Skeletal muscle tissue (tissue), 4 donors: Measurements from ENCODE around the gene NALCN. TPM values are rescaled to one million over a fixed set of nuclear protein-coding genes. Genes with fewer than 3 reads are reported as not detected.

Experiments
- H3K27ac ChIP-seq: one replicate; pipeline ENCODE4 v1.7.0; 2013; ENCODE audit warnings: mild to moderate bottlenecking, low read depth, low read length, inconsistent platforms
- H3K27me3 ChIP-seq, 3 donors: one replicate each; pipeline ENCODE4 v1.7.0; 2013; ENCODE audit warnings: low read length in 3 of 3; ENCODE audit not compliant: control insufficient read depth in 3 of 3, insufficient read depth in 3 of 3
- H3K36me3 ChIP-seq, 3 donors: one replicate each; pipeline ENCODE4 v1.7.0; 2013; ENCODE audit warnings: low read length in 3 of 3; ENCODE audit not compliant: control insufficient read depth in 3 of 3, insufficient read depth in 3 of 3
- H3K4me1 ChIP-seq, 3 donors: one replicate each; pipeline ENCODE4 v1.7.0; 2013; ENCODE audit warnings: low read length in 3 of 3, mild to moderate bottlenecking in 3 of 3; ENCODE audit not compliant: control insufficient read depth in 3 of 3, insufficient read depth in 3 of 3
- H3K4me3 ChIP-seq, 3 donors: one replicate each; pipeline ENCODE4 v1.7.0; 2013; ENCODE audit warnings: low read length in 3 of 3
- H3K9ac ChIP-seq, 3 donors: one replicate each; pipeline ENCODE4 v1.7.0; 2013; ENCODE audit warnings: low read length in 3 of 3, mild to moderate bottlenecking in 3 of 3, moderate library complexity in 2 of 3, low read depth in 1 of 3
- H3K9me3 ChIP-seq, 3 donors: one replicate each; pipeline ENCODE4 v1.7.0; 2013; ENCODE audit warnings: low read length in 3 of 3; ENCODE audit not compliant: control insufficient read depth in 3 of 3
- total RNA-seq: library from RNA; depleted of rRNA; stranded (reverse); fragments of >200 nt; gene quantifications from one replicate; pipeline ENCODE4 v1.2.3, GENCODE V29; 2014
- donor health status: Osteomylitis.

Gene NALCN
- total RNA-seq, 1 donor from 2014 or later: 1.0 TPM

- H3K9me3 ChIP-seq: no peaks in the 10 kb centered on the region
- no peaks in the 10 kb centered on the region for H3K27me3 ChIP-seq
- no peak overlapping the region for H3K27ac ChIP-seq
- no peak overlapping the region for H3K9ac ChIP-seq
- no peaks in the 10 kb centered on the region for H3K4me1 ChIP-seq
- H3K36me3 ChIP-seq: no peaks in the 10 kb centered on the region
- no peak overlapping the region for H3K4me3 ChIP-seq
These were observed 185.9 kb downstream of the NALCN start for GRCh38 chr13:101230271-101230890.

GRCh38 chr13:101219609-101220265 lies 196.6 kb downstream of the NALCN start:
- no peak overlapping the region for H3K27ac ChIP-seq
- H3K4me1 ChIP-seq: no peaks in the 10 kb centered on the region
- H3K9ac ChIP-seq: no peak overlapping the region
- no peak overlapping the region for H3K4me3 ChIP-seq
- H3K36me3 ChIP-seq: no peaks in the 10 kb centered on the region
- H3K27me3 ChIP-seq: no peaks in the 10 kb centered on the region
- H3K9me3 ChIP-seq: no peaks in the 10 kb centered on the region

DNA sequence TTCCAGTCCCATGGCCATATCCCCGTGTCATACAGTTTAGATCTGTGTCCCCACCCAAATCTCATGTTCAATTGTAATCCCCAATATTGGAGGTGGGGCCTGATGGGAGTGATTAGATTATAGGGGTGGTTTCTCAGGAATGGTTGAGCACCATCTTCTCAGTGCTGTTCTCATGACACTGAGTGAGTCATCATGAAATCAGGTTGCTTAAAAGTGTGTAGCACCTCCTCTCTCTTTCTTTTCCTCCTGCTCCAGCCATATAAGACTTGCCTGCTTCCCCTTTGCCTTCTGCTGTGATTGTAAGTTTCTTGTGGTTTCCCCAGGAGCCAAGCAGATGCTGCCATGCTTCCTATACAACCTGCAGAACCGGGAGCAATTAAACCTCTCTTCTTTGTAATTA lies 197.8 kb downstream of the NALCN start:
- H3K27ac ChIP-seq: no peak overlapping the region
- no peaks in the 10 kb centered on the region for H3K4me1 ChIP-seq
- H3K4me3 ChIP-seq: no peak overlapping the region
- H3K36me3 ChIP-seq: no peaks in the 10 kb centered on the region
- no peak overlapping the region for H3K9ac ChIP-seq
- H3K27me3 ChIP-seq: no peaks in the 10 kb centered on the region
- H3K9me3 ChIP-seq: peaks cover 0 to 3% (median 0%) of the 10 kb centered on the region in 3 donors

GRCh38 chr13:101217086-101217485 lies 199.2 kb downstream of the NALCN start:
- Histone ChIP-seq H3K36me3 (no peaks in the 10 kb centered on the region), H3K27ac (no peak overlapping the region), H3K27me3 (no peaks in the 10 kb centered on the region), H3K4me3 (no peak overlapping the region), H3K9ac (no peak overlapping the region), H3K4me1 (no peaks in the 10 kb centered on the region), H3K9me3 (peaks cover 0 to 5% (median 0%) of the 10 kb centered on the region in 3 donors)

- no peak overlapping the region for H3K4me3 ChIP-seq
- H3K4me1 ChIP-seq: no peaks in the 10 kb centered on the region
- no peaks in the 10 kb centered on the region for H3K27me3 ChIP-seq
- no peak overlapping the region for H3K27ac ChIP-seq
- no peaks in the 10 kb centered on the region for H3K36me3 ChIP-seq
- H3K9ac ChIP-seq: no peak overlapping the region
- peaks cover 0 to 5% (median 0%) of the 10 kb centered on the region in 3 donors for H3K9me3 ChIP-seq
These were observed 205.0 kb downstream of the NALCN start for GRCh38 chr13:101211261-101211660.

GRCh38 chr13:101210774-101211173 lies 205.5 kb downstream of the NALCN start:
- Histone ChIP-seq H3K4me3 (no peak overlapping the region), H3K9ac (no peak overlapping the region), H3K27ac (no peak overlapping the region), H3K27me3 (no peaks in the 10 kb centered on the region), H3K4me1 (no peaks in the 10 kb centered on the region), H3K9me3 (peaks cover 0 to 5% (median 0%) of the 10 kb centered on the region in 3 donors), H3K36me3 (no peaks in the 10 kb centered on the region)

- no peaks in the 10 kb centered on the region for H3K27me3 ChIP-seq
- H3K9ac ChIP-seq: no peak overlapping the region
- no peaks in the 10 kb centered on the region for H3K4me1 ChIP-seq
- peaks cover 0 to 3% (median 0%) of the 10 kb centered on the region in 3 donors for H3K9me3 ChIP-seq
- H3K36me3 ChIP-seq: no peaks in the 10 kb centered on the region
- H3K4me3 ChIP-seq: no peak overlapping the region
- H3K27ac ChIP-seq: no peak overlapping the region
These were observed 207.0 kb downstream of the NALCN start for GRCh38 chr13:101209206-101209893.

DNA sequence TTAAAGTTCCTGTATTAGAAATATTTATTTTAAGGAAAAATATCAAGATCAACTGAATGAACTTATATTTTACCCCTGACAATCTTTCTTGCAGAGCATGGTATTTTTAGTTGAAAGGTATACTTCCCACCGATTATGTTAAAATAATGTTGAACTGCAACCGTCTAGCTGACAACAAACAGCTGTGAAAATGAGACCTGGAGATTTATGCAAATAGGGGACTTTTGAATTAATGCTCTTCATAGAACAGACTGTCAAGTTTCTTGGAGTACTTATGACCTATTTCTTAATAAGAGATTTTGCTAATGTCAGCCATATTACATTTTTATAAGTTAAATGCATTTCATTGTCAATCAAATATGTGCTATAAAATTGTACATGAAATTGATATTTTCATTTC lies 210.9 kb downstream of the NALCN start:
- no peaks in the 10 kb centered on the region for H3K36me3 ChIP-seq
- H3K4me3 ChIP-seq: no peak overlapping the region
- no peaks in the 10 kb centered on the region for H3K9me3 ChIP-seq
- H3K9ac ChIP-seq: no peak overlapping the region
- no peaks in the 10 kb centered on the region for H3K27me3 ChIP-seq
- H3K4me1 ChIP-seq: no peaks in the 10 kb centered on the region
- H3K27ac ChIP-seq: no peak overlapping the region

DNA sequence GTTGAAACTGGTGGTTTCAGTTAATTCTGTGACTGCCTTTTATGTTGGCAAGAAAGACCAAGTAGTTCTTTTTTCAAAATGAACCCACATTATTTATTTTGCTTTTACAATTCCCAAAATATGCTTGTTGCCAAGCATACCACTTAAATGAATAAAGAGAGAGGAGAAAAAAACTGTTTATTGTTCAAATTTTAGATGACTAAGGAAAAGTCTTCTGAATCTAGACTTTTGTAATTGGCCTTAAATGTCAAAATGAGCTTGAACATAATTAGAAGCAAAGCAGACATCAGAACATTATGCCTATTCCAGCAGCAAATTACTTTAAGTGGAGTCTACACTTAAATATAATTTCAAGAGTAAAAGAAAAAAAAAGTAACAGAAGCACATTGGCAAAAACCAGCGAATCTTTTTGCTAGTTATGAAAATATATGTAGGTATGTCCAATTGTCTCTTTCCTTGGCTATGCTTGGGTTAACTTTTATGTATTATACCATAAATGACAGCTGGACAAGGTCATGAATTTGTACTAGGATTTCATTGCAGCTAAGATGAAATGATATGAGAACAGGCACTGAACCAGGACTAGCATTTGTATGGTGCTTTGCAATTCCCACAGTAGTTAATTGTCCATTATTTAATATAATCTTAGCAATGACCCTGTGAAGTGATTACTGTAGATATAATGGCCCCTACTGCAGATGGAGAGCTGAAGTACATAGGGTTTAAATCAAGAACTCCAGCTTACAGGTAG lies 211.9 kb downstream of the NALCN start:
- Histone ChIP-seq H3K27ac (no peak overlapping the region), H3K27me3 (no peaks in the 10 kb centered on the region), H3K36me3 (no peaks in the 10 kb centered on the region), H3K9me3 (no peaks in the 10 kb centered on the region), H3K4me1 (no peaks in the 10 kb centered on the region), H3K9ac (no peak overlapping the region), H3K4me3 (no peak overlapping the region)
